ENCODE measurements around the gene GSTA4.

GSTA4 gene

DNA sequence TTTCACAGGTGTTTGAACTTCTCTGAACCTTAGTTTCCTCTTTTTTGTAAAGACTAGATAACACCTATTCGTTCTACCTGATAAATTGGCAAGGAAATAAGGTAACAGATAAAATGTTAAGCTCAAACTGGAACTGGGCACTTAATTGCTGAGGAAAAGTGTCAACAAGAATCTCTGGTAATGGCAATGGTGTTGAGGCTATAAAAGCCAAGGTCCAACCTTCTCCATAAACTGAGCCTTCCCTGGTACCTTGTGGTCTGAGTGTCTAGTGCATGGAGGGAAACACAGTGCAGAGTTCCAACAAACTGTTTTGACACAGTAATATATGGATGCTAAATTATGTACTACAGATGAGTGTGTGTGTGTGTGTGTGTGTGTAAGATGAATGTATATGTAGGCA, 33.4 kb upstream of the GSTA4 start:
- TF ChIP-seq CTCF (IDR thresholded peaks at IDR 0.05): no peak
- DNase-seq (ENCODE audit: low spot score): no peak
- H3K27ac ChIP-seq: no peak overlapping the region
- H3K4me3 ChIP-seq: no peak overlapping the region

DNA sequence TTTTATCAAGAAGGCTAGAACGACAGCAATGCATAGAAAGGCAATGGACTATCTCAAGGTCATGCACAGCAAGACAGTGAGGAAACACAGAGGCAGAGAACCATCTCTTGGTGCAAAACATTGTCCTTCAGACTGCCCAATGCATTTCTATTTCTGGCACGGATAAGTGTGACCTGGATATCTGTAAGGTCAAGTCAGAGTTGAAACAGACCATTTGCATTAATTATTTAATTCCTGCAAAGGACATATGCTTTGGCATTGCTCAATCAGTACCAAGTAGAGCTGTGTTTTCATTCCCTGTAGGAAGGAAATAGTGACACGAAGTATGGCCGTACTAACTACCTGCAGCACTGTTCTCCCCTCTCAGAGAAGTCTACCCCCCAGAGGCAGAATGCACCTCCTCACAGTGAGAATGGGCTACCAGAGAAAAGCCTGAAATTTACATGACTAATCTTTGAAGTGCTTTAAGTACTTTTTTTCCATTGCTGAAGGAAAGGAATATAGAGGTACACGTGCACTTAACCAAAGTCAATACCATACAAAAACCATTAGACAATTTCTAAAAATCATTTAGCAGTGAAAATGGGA, 32.1 kb upstream of the GSTA4 start:
- no peak for TF ChIP-seq CTCF (IDR thresholded peaks at IDR 0.05)
- Histone ChIP-seq H3K27ac (no peak overlapping the region), H3K4me3 (no peak overlapping the region)
- DNase-seq (ENCODE audit: low spot score): no peak

DNA sequence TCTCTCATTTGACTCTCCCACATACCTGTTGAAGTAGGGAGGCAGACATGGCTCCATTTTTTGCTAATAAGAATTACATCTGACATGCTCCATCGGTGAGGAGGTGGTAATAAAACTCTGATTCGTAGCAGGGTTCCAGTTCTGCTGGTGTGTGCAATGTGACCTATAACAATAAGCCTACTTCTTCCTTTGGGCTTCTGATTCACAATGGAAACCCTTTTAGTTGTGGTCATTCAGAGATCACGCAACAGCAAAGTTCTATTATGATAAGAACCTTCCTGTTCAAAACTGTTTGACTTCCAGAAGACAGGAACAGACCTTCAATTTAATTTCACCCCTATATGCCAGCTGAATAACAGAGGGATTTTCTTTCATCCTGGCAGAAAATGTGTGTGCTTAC, 31.4 kb upstream of the GSTA4 start:
- no peak for TF ChIP-seq CTCF (IDR thresholded peaks at IDR 0.05)
- no peak overlapping the region for H3K27ac ChIP-seq
- no peak overlapping the region for H3K4me3 ChIP-seq
- DNase-seq (ENCODE audit: low spot score): no peak

GRCh38 chr6:53023323-53023722, 28.2 kb upstream of the GSTA4 start:
- DNase-seq (ENCODE audit: low spot score): no peak
- no peak for TF ChIP-seq CTCF (IDR thresholded peaks at IDR 0.05)
- no peak overlapping the region for H3K27ac ChIP-seq
- no peak overlapping the region for H3K4me3 ChIP-seq

- DNase-seq (ENCODE audit: low spot score): no peak
- H3K27ac ChIP-seq: no peak overlapping the region
- no peak overlapping the region for H3K4me3 ChIP-seq
- TF ChIP-seq CTCF (IDR thresholded peaks at IDR 0.05): no peak
These were observed 25.1 kb upstream of the GSTA4 start for GRCh38 chr6:53020005-53020744.

DNA sequence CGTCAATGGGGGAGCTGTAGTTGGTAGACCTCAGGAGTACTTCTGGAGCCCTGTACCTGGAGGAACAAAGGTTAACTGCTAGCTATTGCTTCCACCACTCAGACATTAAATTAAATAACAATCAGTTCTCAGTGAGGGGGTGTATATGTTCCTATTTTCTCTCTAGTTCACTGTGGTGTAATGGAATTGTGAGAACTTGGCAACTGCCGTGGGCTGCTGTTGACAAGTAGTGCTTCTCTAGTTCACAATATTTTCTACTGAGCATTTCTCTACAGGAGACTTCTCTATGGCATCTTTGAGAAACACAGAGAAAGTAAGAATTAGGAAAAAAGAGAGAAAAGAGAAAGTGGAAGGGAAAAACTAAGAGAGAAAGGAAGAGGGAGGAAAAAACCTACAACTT, 23.4 kb upstream of the GSTA4 start:
- TF ChIP-seq CTCF (IDR thresholded peaks at IDR 0.05): no peak
- H3K4me3 ChIP-seq: no peak overlapping the region
- DNase-seq (ENCODE audit: low spot score): no peak
- no peak overlapping the region for H3K27ac ChIP-seq

DNA sequence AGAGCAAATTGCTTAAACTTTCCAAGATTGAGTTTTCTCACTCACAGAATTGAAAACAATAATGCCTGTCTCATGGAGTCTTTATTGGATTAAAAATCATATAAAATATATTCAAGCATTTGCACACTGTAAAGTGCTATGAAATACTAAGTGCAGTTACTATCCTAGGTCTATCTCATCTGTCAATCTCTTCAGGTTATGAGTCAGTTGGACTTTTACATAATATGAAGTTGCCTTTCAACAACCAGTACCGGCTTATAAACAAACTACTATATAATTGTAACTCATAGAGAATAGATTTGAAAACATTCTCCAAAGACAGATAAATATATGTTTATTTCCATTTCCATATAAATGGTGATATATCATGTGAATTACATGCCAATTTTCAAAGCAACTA, 20.4 kb upstream of the GSTA4 start:
- TF ChIP-seq CTCF (IDR thresholded peaks at IDR 0.05): no peak
- no peak for DNase-seq (ENCODE audit: low spot score)
- H3K27ac ChIP-seq: no peak overlapping the region
- no peak overlapping the region for H3K4me3 ChIP-seq

Measured in coronary artery (tissue), 2 donors.